Measurements from ENCODE around the gene MEAF6. TPM values are rescaled to one million over a fixed set of nuclear protein-coding genes. Genes with fewer than 3 reads are reported as not detected.
"Not testable (repeated sequence)": the region's sequence is repeated elsewhere in the genome, so short reads cannot be mapped to it uniquely, and the experiment has no call there.

MEAF6 gene
- total and polyA plus RNA-seq, 2 donors (not counting 1 experiment from before 2014, with no cell fraction given) = 49.4 to 56.0 TPM

DNA sequence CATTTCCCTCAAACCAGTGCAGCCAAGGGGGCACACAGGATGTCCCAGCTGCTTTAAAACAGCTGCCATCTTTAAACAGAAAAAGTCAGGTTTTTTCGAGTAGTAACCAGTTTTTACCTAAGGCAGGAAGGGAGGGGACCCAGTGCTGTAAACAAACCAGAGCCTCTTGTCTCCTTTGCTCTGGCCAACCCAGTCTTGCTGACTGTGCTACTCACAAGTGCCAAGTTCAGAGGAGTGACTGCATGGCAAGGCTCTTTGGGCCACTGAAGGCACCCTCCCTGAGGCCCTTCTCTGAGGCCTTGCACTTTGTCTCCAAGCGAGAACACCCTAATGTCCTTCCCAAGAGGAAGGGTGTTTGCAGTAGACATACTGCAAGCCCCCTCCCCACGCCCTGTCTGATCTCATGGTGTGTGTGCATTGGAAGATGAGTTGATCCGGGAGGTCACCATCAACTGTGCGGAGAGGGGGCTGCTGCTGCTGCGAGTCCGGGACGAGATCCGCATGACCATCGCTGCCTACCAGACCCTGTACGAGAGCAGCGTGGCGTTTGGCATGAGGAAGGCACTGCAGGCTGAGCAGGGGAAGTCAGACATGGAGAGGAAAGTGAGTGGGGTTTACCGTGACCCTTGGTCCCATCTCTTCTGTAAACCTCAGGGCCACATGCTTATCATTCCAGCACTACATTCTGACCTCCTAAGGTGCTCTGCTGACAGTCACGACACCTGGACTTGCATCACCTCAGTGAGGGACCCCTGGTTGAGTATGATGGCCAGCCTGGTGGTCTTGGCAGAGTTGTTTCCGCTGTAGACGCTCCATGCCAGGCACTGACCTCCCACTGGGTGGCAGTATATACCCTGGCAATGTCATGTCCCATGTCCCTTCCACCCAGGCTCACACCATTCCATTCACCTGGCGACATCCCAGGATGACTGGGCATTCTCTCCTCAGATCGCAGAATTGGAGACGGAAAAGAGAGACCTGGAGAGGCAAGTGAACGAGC, 46.9 kb upstream of the MEAF6 start:
- H3K4me1 ChIP-seq (ENCODE audit: control insufficient read depth, extremely low read depth, insufficient read depth, low read length) = peaks cover 7% of the 10 kb centered on the region
- no peaks in the 10 kb centered on the region for H3K27me3 ChIP-seq (ENCODE audit: control insufficient read depth, insufficient read depth, low read length)
- peaks cover 5% of the 10 kb centered on the region for H3K36me3 ChIP-seq (ENCODE audit: control insufficient read depth, insufficient read depth, low read length)
- DNase-seq (ENCODE audit: low read depth in 2 of 2) = peak; percentile 21 to 31
- no peaks in the 10 kb centered on the region for H4K20me1 ChIP-seq (ENCODE audit: control insufficient read depth, extremely low read depth, insufficient read depth, low read length)
- H2AFZ ChIP-seq (ENCODE audit: low read length) = no peak overlapping the region
- TF ChIP-seq, protein P1, sequence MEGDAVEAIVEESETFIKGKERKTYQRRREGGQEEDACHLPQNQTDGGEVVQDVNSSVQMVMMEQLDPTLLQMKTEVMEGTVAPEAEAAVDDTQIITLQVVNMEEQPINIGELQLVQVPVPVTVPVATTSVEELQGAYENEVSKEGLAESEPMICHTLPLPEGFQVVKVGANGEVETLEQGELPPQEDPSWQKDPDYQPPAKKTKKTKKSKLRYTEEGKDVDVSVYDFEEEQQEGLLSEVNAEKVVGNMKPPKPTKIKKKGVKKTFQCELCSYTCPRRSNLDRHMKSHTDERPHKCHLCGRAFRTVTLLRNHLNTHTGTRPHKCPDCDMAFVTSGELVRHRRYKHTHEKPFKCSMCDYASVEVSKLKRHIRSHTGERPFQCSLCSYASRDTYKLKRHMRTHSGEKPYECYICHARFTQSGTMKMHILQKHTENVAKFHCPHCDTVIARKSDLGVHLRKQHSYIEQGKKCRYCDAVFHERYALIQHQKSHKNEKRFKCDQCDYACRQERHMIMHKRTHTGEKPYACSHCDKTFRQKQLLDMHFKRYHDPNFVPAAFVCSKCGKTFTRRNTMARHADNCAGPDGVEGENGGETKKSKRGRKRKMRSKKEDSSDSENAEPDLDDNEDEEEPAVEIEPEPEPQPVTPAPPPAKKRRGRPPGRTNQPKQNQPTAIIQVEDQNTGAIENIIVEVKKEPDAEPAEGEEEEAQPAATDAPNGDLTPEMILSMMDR (conservative IDR thresholded peaks at IDR 0.05 in 1 of 2, IDR thresholded peaks at IDR 0.05 in 1 of 2; ENCODE audit: low read depth in 1 of 2, low read length in 2 of 2) = peak; percentile 31 to 51
- no peak for TF ChIP-seq EZH2 (IDR thresholded peaks at IDR 0.05; ENCODE audit: low read length, missing control alignments)
- H3K27ac ChIP-seq (ENCODE audit: insufficient read depth, low read length) = no peak overlapping the region
- H3K79me2 ChIP-seq (ENCODE audit: control insufficient read depth, insufficient read depth, low read length) = no peaks in the 10 kb centered on the region
- peak overlapping the region; percentile 15 for H3K4me2 ChIP-seq (ENCODE audit: extremely low read depth, insufficient read depth, low read length)
- no peaks in the 10 kb centered on the region for H3K9me3 ChIP-seq (ENCODE audit: control insufficient read depth, insufficient read depth, low read depth, low read length)
- no peak overlapping the region for H3K4me3 ChIP-seq (replicated peaks in 1 of 4; ENCODE audit: control extremely low read depth in 1 of 4, insufficient read depth in 1 of 4, low read depth in 3 of 4, low read length in 4 of 4)
- no peak overlapping the region for H3K9ac ChIP-seq (ENCODE audit: insufficient read depth, low read length)

GRCh38 chr1:37560401-37561132, 46.0 kb upstream of the MEAF6 start:
- Histone ChIP-seq H3K4me3 (replicated peaks in 1 of 4; ENCODE audit: control extremely low read depth in 1 of 4, insufficient read depth in 1 of 4, low read depth in 3 of 4, low read length in 4 of 4) (no peak overlapping the region), H4K20me1 (ENCODE audit: control insufficient read depth, extremely low read depth, insufficient read depth, low read length) (no peaks in the 10 kb centered on the region), H3K4me1 (ENCODE audit: control insufficient read depth, extremely low read depth, insufficient read depth, low read length) (peaks cover 9% of the 10 kb centered on the region), H3K27ac (ENCODE audit: insufficient read depth, low read length) (no peak overlapping the region), H3K9ac (ENCODE audit: insufficient read depth, low read length) (no peak overlapping the region), H3K27me3 (ENCODE audit: control insufficient read depth, insufficient read depth, low read length) (no peaks in the 10 kb centered on the region), H3K79me2 (ENCODE audit: control insufficient read depth, insufficient read depth, low read length) (no peaks in the 10 kb centered on the region), H2AFZ (ENCODE audit: low read length) (no peak overlapping the region), H3K4me2 (ENCODE audit: extremely low read depth, insufficient read depth, low read length) (peak overlapping the region; percentile 15), H3K9me3 (ENCODE audit: control insufficient read depth, insufficient read depth, low read depth, low read length) (no peaks in the 10 kb centered on the region), H3K36me3 (ENCODE audit: control insufficient read depth, insufficient read depth, low read length) (peaks cover 5% of the 10 kb centered on the region)
- TF ChIP-seq, protein P1 (conservative IDR thresholded peaks at IDR 0.05 in 1 of 2, IDR thresholded peaks at IDR 0.05 in 1 of 2; ENCODE audit: low read depth in 1 of 2, low read length in 2 of 2) = no peak
- no peak for TF ChIP-seq EZH2 (IDR thresholded peaks at IDR 0.05; ENCODE audit: low read length, missing control alignments)
- DNase-seq (ENCODE audit: low read depth in 2 of 2) = peak in 1 of 2 donors; percentile 43

DNA sequence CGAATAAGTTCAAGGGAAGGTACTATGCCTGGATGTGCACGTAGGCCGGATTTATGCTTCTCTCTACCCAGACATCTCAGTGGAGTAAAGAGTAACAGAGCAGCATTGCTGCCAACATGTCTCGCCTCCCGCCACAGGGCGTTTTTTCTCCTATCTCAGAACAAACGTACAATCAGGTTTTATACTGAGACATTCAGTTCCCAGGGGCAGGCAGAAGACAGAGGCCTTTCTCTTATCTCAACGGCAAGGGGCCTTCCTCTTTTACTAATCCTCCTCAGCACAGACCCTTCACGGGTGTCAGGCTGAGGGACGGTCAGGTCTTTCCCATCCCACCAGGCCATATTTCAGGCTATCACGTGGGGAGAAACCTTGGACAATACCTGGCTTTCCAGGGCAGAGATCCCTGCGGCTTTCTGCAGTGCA, 45.4 kb upstream of the MEAF6 start:
- not testable (repeated sequence) for H3K79me2 ChIP-seq (ENCODE audit: control insufficient read depth, insufficient read depth, low read length); H3K4me2 ChIP-seq (ENCODE audit: extremely low read depth, insufficient read depth, low read length); H2AFZ ChIP-seq (ENCODE audit: low read length)

More for the DNA sequence above, 45.4 kb upstream of the MEAF6 start:
- not testable (repeated sequence) for H3K4me1 ChIP-seq (ENCODE audit: control insufficient read depth, extremely low read depth, insufficient read depth, low read length); H3K9me3 ChIP-seq (ENCODE audit: control insufficient read depth, insufficient read depth, low read depth, low read length); H3K27ac ChIP-seq (ENCODE audit: insufficient read depth, low read length); H3K27me3 ChIP-seq (ENCODE audit: control insufficient read depth, insufficient read depth, low read length); H3K9ac ChIP-seq (ENCODE audit: insufficient read depth, low read length); H3K4me3 ChIP-seq (replicated peaks in 1 of 4; ENCODE audit: control extremely low read depth in 1 of 4, insufficient read depth in 1 of 4, low read depth in 3 of 4, low read length in 4 of 4); H3K36me3 ChIP-seq (ENCODE audit: control insufficient read depth, insufficient read depth, low read length); H4K20me1 ChIP-seq (ENCODE audit: control insufficient read depth, extremely low read depth, insufficient read depth, low read length); DNase-seq (ENCODE audit: low read depth in 2 of 2)

All from fibroblast of lung (primary cell).